ENCODE results near the gene GET4. TPM values are rescaled to one million over a fixed set of nuclear protein-coding genes. Genes with fewer than 3 reads are reported as not detected.
A peak's percentile ranks its signal among the peaks of the same experiment; 100 is the strongest.
"Not testable (repeated sequence)": the region's sequence is repeated elsewhere in the genome, so short reads cannot be mapped to it uniquely, and the experiment has no call there.

GET4 gene
- total RNA-seq, 1 donor from 2014 or later: 20.6 TPM

DNA sequence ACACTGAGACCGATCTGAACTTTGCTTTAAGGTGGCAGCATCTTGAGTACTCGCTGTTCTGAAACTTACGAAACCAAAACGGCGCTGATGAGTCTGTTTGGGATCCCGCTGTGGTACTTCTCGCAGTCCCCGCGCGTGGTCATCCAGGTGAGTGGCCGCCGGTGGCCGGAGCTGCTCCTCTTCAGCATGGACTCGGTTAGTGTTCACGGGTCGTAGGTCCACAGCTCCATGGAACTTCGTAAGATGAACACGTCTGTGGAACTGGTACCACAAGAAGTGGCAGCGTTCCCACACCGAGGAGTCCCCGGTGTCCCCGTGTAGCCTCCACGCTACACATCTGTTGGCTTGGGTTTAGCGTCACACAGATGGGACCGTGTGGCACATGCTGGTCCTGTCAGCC, 10.4 kb upstream of the GET4 start:
- intact Hi-C loops (cut with micrococcal nuclease): no loop called here
- DNase-seq (no peak), ATAC-seq (no peak)

DNA sequence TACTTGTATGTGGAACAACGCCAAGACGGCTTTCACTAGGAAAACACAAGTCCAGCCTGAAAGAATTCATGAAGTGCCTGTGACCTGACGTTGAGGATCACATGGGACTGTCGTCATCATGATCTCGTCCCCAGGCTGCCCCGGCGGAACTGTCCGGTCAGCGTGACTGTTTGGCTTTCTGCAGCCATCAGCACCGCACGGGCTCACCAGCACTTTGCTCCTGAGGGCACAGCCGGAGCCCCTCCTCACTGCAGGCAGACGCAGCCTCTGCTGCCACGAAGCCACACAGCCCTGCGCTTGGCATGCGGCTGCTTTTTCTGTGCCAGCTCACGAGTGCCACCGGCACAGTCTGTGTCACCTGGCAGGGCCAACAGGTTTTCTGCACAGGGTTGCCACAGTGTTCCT, 9.4 kb upstream of the GET4 start:
- intact Hi-C loops (cut with micrococcal nuclease): no loop called here
- DNase-seq: peak; percentile 86
- ATAC-seq: peak; percentile 88

DNA sequence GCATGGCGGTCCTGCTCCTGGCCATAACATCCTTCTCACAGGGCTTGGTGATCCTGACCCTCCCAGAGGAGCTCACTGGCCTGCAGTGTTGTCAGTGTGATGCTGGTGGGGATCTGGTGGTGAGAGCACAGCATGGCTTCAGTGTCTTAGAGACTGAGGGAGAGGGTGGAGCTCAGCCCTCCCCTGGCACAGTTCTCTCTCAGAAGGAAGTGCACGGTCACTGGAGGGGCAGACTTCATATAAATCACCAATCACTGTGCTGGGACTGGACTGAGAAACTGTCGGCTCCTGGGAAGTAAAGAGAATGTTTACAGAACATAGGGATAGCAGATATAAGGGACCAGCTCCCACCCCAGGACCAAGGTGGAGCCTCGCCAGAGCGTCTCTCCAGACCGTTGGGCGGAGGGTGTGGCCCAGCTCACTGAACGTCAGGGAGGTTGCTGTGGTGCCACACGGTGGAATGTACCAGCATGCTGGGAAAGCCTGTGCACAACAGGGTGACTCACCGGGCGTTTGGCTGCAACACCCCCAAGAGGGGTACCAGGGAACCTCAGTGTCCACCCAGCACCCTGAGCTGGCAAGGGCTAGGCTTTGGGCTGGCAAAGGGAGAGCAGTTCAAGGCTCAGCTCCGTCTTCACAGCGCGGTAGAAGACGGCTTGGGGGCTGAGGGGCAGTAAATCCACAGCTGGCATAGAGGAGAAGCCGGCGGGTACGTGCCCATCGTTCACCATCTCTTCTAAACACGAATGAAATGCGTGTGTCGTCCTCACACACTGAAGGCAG, 8.8 kb upstream of the GET4 start:
- DNase-seq (peak; percentile 69), ATAC-seq (peak; percentile 78)
- intact Hi-C loops (cut with micrococcal nuclease): no loop called here

DNA sequence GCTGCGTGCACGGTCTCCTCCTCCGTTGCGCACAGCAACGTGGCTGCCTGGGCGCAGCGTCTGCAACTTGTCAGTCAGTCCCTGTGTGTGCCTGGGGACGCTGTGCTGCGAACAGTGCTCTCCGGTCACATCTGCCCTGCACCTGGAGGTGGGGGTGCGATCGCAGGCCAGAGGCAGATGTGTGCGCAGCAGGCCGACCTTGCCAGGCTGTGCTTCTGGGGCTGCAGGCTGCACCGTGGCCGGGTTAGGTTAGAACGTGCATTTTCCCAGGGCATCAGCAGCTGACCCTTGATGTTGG, 8.2 kb upstream of the GET4 start:
- ATAC-seq (no peak), DNase-seq (no peak)
- intact Hi-C loops (cut with micrococcal nuclease): no loop called here

DNA sequence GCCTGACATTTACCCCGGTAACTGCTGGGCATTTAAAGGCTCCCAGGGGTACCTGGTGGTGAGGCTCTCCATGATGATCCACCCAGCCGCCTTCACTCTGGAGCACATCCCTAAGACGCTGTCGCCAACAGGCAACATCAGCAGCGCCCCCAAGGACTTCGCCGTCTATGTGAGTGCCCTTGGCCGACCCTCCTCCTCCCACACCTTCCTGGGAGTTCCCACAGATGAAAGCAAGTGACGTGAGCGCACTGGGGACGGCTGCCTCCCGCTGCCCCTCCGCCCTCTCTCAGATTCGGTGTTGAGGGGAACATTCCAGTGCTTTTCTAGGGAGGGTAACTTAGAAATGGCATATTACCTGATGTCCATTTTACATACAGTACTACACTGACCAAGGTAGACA, 7.0 kb upstream of the GET4 start:
- intact Hi-C loops (cut with micrococcal nuclease): no loop called here
- DNase-seq: no peak
- ATAC-seq: no peak

DNA sequence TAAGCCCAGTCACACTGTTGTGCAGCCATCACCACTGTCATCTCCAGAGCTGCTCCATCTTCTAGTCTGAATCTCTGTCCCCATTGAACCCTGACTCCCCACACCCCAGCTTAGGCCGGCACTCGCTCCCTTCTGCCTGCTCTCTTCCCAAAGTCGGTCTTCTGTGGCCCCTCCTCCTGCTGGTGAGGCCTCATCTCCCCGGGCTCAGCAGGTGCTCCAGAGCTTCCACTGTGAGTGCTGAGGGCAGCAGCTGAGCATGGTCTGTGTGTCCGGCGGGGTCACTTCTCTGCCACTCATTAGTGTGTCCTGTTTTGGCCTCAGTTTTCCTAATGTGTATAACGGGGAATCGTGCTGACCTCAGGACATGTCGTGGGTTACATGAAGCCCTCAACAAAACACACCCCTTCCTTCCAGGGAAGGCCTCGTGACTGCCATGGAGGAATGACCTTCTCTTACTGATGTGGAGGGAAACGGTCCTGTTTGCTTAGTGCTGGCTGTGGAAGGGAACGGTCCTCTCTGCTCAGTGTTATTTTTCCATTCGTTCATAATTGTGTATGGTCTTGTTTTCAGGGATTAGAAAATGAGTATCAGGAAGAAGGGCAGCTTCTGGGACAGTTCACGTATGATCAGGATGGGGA, 4.3 kb upstream of the GET4 start:
- intact Hi-C loops (cut with micrococcal nuclease): loop anchor here (10.0 kb wide), 2 partner anchors 47 to 87 kb away; no protein-coding TSS in a partner anchor
- ATAC-seq (no peak), DNase-seq (no peak)

DNA sequence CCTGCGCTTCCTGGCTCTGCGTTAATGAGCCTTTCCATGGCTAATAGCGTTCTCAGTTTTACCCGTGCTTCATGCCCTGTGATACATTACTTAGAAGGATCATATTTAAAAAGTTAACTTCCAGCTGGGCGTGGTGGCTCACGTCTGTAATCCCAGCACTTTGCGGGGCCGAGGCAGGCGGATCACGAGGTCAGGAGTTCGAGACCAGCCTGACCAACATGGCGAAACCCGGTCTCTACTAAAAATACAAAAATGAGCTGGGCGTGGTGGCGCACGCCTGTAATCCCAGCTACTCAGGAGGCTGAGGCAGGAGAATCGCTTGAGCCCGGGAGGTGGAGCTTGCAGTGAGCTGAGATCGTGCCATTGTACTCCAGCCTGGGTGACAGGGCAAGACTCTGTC, 3.7 kb upstream of the GET4 start:
- intact Hi-C loops (cut with micrococcal nuclease): loop anchor here (10.0 kb wide), 2 partner anchors 48 to 88 kb away; no protein-coding TSS in a partner anchor
- not testable (repeated sequence) for DNase-seq, ATAC-seq

DNA sequence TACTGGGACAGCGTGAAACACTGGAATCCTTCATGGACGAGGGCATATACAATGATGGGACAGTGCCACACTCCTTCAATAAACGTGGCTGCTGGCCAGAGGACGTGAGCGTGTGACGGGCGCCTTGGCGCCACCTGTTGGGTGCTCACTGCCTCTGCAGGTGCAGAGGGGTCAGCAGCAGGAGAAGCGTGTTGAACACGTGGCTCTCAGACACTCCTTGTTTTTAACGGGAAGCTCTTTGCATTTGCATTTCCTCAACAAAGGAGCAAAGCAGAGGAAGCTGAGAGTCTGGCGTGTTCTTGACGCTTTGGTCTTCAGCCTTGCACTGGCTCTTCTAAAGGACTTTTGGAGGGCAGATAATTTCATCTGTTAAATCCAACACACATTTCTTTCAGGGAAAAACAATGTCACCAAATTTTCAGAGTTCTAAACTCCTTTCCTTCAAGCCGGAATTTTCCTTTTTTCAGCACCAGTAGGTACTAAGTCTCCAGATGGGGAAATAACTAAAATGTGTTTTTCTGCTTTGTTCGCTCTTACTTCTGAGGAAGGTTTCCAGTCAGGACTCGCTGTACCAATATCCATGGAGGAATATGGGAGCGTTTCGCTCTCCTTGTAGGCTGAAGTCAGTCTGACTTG, 2.9 kb upstream of the GET4 start:
- ATAC-seq (peak; percentile 33), DNase-seq (peak; percentile 88)
- intact Hi-C loops (cut with micrococcal nuclease): loop anchor here (10.0 kb wide), 2 partner anchors 49 to 89 kb away; no protein-coding TSS in a partner anchor

DNA sequence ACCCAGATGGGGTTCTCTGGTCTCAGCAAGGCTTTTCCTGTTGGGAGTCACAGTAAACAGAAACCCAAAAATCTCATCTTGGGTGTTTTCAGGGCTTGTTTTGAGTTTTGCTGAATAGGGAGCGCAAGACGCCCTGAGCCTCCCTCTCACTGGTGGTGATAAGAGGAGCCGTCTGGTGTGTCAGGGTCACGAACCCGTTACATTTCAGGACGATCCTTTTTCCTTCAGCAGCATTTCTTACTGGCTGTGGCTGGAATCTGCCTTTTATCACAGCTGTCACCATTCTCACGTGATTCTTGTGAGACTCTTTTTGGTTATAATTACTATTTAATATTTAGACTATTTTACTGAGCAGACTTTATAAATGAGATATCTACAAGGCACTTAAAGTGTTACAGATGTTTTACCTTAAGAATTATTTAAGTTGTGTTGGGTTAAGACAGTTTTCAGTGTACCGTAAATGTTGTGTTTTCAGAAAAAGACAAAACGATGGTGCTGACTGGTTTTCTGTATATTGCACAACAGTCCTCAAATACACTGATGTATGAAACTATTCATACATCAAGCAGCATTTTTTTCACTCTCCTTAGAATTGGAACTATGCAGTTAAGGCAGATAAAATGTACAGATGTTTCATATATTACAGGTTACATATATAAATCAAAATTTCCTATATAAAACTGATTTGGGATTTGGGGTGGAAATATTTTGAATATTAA, 2.2 kb upstream of the GET4 start:
- no peak for DNase-seq
- intact Hi-C loops (cut with micrococcal nuclease): loop anchor here (10.0 kb wide), 2 partner anchors 49 to 89 kb away; no protein-coding TSS in a partner anchor
- no peak for ATAC-seq

DNA sequence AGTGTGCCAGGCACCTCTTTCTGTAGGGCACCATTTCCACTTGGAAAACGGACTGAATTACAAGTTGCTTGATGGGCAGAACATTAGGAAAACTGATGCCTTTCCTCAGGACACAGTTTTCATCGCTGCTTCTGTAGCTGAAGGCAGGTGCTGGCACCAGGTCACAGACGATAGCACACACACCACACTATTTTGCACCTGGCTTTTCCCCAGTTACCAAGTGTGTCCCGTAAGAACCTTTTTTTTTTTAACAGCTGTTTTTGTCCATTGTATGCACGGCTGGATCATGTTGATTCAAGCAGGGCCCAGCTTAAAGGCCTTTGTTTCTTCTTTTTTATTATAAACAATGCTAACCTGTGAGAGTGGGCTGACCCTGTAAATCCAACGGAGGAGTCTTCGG, 1.3 kb upstream of the GET4 start:
- DNase-seq (no peak), ATAC-seq (no peak)
- intact Hi-C loops (cut with micrococcal nuclease): loop anchor here (10.0 kb wide), 2 partner anchors 50 to 90 kb away; no protein-coding TSS in a partner anchor

DNA sequence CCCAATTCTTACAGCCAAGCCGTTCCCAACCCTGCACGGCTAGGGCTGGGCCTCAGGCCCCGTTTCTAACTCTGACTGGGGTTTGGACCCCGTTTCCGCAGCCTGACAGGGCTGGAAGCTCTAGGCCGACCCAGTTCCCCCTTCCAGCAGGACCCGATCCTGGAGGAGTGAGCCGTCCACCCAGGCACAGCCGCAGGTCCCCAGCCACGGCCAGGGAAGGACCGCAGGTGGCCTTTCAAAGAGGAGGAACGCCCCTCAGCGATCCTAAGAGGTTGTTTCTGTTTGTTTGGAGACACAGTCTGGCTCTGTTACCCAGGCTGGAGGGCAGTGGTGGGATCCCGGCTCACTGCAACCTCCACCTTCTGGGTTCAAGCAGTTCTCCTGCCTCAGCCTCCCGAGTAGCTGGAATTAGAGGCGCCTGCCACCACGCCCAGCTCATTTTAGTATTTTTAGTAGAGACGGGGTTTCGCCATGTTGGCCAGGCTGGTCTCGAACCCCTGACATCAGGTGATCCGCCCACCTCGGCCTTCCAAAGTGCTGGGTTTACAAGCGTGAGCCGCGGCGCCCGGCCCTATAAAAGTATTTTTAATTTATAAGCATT, 778 bp upstream of the GET4 start:
- DNase-seq: no peak
- no peak for ATAC-seq
- intact Hi-C loops (cut with micrococcal nuclease): loop anchor here (10.0 kb wide), 2 partner anchors 51 to 91 kb away; no protein-coding TSS in a partner anchor

DNA sequence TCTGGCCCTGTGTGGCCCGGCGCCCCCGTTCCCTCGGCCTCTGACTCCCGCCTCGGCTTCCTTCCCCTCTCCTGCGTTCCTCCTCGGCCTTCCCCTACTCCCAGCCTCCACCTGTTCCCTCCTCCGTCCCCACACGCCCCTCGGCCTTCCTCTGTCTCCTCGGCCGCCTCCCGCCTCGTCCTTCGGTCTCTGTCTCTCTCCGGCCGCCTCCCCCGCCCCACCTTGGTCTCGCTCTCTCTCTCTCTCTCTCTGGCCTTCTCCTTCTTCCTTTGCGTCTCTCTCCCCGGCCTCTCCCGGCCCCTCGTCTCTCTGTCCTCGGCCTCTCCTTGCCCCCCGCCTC, 588 bp downstream of the GET4 start:
- ATAC-seq (peak; percentile 2), DNase-seq (no peak)
- intact Hi-C loops (cut with micrococcal nuclease): loop anchor here (10.0 kb wide), 2 partner anchors 52 to 92 kb away; no protein-coding TSS in a partner anchor

DNA sequence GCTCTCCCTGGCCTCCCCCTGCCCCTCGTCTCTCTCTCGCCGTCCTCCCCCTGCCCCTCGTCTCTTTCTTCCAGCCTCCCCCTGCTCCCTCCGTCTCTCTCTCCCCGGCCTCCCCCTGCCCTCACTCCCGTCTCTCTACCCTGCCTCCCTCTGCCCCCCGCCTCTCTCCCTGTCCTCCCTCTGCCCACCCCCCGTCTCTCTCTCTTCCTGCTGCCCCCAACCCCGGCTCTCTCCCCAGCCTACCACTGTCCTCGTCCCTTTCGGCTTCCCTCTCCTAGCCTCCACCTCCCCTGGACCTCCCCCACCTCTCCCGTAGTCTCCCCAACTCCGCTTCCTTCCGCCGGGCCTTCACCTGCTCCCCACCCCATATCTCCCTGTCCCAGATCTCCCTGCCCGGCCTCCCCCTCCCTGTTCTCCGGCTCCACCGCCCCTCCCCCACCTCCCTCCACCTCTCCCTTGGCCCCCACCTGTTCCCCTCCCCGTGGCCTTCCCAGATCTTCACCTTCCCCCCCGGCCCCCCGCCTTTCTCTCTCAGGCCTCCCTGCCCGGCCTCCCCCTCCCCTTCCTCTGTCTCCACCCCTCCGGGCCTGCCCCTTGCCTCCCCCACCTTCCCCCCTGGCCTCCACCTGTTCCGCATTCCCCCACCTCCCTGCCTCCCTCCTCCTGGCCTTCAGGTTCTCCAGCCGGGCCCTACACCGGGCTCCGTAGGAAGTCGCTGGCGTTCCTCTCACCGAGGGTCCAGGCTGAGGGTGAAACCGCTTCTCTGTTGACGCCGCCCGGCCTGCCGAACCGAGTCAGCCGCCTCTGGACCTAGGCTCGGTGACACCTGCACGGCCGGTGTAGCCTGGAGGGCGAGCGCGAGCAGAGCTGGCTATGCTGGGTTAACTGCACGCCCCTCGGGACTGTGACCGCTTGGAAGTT, 1.2 kb downstream of the GET4 start:
- ATAC-seq (no peak), DNase-seq (no peak)
- intact Hi-C loops (cut with micrococcal nuclease): loop anchor here (10.0 kb wide), 2 partner anchors 53 to 93 kb away; no protein-coding TSS in a partner anchor

DNA sequence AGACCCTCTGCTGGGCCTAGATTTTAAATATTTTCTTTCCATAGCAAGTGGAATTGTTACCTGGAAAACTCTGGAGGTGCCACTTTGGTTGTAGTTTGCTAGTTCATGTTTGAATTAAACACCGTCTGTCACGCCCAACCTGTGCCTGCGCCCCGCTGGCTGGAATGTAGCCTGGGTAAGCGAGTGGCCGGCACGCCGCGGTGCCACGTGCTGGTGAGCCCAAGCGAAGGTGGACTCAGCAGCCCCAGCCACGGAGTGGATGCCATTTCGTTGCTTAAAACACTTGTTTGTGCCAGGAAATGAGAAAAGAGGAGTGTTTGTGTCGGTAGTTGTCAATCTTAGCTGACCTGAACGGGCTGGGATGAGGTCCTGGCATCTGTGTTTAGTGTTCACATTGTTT, 2.7 kb downstream of the GET4 start:
- peak; percentile 32 for DNase-seq
- intact Hi-C loops (cut with micrococcal nuclease): loop anchor here (10.0 kb wide), 2 partner anchors 54 to 94 kb away; no protein-coding TSS in a partner anchor
- ATAC-seq: no peak

DNA sequence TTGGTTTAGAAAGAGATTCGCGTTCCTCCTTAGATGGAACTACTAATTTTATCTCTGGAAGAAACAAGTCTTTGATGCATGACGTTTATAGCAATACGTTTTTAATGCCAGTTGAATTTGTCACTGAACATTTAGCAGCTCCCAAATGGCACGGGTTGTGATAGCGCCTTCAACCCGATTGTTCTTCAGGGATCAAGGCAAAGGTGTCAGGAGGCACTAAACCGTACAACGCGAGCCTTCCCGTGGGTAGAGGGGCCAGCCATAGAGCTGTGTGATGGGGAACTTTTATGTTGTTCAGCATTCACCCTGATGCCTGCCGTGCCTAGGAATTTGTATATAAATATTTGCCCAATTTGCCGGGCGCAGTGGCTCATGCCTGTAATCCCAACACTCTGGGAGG, 3.4 kb downstream of the GET4 start:
- DNase-seq: no peak
- ATAC-seq: no peak
- intact Hi-C loops (cut with micrococcal nuclease): loop anchor here (10.0 kb wide), 2 partner anchors 55 to 95 kb away; no protein-coding TSS in a partner anchor

DNA sequence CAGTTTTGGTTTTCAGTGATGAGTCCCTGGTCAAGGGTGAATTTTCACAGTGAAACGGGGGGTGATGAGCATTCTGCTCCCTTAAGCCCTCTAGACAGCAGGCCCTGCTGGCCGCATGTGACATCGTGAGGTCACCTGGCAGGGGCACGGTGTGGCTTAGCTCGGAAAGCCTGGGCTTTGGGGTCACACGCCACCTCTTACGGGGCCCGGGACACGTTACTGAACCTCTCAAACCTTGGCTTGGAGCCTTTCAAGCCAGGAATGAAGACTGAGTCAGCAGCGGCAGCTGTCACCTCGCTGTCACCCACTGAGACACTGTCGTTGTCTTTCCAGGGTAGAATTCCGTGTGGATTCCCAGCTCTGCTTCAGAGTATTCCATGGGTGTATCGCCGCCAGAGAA, 4.1 kb downstream of the GET4 start:
- ATAC-seq (no peak), DNase-seq (peak; percentile 48)
- intact Hi-C loops (cut with micrococcal nuclease): no loop called here

DNA sequence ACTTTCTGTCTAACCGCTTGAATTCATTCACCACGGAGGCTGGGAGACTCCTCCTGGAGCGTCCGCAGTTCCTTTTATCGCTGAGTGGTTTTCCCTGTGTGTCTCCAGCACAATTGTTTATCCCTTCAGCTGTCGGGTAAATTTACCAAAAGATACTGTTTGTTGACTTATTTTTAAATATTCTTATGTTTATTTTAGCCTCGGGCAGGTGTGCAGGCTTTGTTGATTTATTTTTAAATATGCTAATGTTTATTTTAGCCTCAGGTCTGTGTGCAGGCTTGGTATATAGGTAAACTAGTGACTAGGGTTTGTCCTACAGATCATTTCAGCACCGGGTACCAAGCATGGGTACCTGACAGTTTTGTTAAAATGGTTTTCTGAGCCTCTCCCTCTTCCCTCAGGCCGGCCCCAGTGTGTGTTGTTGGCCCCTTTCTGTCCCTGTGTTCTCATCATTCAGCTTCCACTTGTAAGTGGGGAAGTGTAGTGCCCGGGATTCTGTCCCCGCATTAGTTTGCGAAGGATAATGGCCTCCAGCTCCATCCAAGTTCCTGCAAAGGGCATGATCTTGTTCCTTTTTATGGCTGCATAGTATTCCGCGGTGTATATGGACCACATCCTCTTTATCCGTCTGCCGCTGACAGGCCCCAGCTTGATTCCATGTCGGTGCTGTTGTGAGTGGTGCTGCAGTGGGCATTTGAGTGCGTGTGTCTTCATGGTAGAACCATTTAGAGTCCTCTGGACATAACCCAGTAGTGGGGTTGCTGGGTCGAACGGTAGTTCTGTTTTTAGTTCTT, 5.3 kb downstream of the GET4 start:
- no peak for ATAC-seq
- intact Hi-C loops (cut with micrococcal nuclease): no loop called here
- no peak for DNase-seq

Data from left ventricle myocardium superior (tissue), 1 donor.